ENCODE measurements around the gene TWIST2. TPM values are rescaled to one million over a fixed set of nuclear protein-coding genes. Genes with fewer than 3 reads are reported as not detected.

TWIST2 gene
- total and polyA plus RNA-seq, 2 donors from 2014 or later: 0.56 to 1.4 TPM

GRCh38 chr2:238921681-238922319, 73.9 kb downstream of the TWIST2 start:
- Histone ChIP-seq H3K9me3 (ENCODE audit: control insufficient read depth in 2 of 3, insufficient read depth in 1 of 3, low read length in 3 of 3) (no peaks in the 10 kb centered on the region), H3K27me3 (ENCODE audit: control insufficient read depth, insufficient read depth, low read length) (no peaks in the 10 kb centered on the region), H3K9ac (ENCODE audit: low read length in 3 of 3) (no peak overlapping the region), H3K4me3 (ENCODE audit: low read length in 3 of 3) (no peak overlapping the region), H3K27ac (ENCODE audit: low read depth in 2 of 2, low read length in 2 of 2) (no peak overlapping the region), H3K4me1 (ENCODE audit: control insufficient read depth in 2 of 3, insufficient read depth in 2 of 3, low read depth in 1 of 3, low read length in 3 of 3) (no peaks in the 10 kb centered on the region), H3K36me3 (ENCODE audit: control insufficient read depth in 2 of 3, insufficient read depth in 3 of 3, low read length in 3 of 3) (no peaks in the 10 kb centered on the region)
- FAIRE-seq (no peak), DNase-seq (peak in 1 of 5 donors; percentile 25)
- TF ChIP-seq, protein P1, sequence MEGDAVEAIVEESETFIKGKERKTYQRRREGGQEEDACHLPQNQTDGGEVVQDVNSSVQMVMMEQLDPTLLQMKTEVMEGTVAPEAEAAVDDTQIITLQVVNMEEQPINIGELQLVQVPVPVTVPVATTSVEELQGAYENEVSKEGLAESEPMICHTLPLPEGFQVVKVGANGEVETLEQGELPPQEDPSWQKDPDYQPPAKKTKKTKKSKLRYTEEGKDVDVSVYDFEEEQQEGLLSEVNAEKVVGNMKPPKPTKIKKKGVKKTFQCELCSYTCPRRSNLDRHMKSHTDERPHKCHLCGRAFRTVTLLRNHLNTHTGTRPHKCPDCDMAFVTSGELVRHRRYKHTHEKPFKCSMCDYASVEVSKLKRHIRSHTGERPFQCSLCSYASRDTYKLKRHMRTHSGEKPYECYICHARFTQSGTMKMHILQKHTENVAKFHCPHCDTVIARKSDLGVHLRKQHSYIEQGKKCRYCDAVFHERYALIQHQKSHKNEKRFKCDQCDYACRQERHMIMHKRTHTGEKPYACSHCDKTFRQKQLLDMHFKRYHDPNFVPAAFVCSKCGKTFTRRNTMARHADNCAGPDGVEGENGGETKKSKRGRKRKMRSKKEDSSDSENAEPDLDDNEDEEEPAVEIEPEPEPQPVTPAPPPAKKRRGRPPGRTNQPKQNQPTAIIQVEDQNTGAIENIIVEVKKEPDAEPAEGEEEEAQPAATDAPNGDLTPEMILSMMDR (IDR thresholded peaks at IDR 0.05; ENCODE audit: borderline replicate concordance, extremely low read depth, insufficient read depth): no peak
- intact Hi-C loops (cut with DNase I): no loop called here

DNA sequence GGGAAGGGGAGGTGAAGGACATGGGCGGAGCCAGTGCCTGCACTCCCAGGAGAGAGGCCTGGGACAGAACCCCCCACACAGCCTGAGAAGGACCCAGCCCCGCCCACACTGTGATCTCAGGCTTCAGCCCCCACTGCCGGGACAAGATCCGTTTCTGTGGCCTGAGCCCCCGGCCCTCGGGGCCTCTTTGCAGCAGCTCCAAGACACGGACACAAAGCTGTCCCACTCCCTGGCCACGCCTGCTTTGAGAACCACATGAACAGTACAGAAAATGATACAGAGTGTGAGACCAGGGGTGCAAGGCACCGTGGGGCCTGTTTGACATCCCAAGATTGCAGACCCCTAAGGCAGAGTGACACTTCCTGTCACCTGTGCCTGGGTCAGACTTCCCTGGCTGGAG, 74.5 kb downstream of the TWIST2 start:
- DNase-seq: peak in 1 of 5 donors; percentile 43
- TF ChIP-seq, protein P1 (IDR thresholded peaks at IDR 0.05; ENCODE audit: borderline replicate concordance, extremely low read depth, insufficient read depth): no peak
- H3K4me3 ChIP-seq (ENCODE audit: low read length in 3 of 3): no peak overlapping the region
- no peaks in the 10 kb centered on the region for H3K9me3 ChIP-seq (ENCODE audit: control insufficient read depth in 2 of 3, insufficient read depth in 1 of 3, low read length in 3 of 3)
- no peaks in the 10 kb centered on the region for H3K4me1 ChIP-seq (ENCODE audit: control insufficient read depth in 2 of 3, insufficient read depth in 2 of 3, low read depth in 1 of 3, low read length in 3 of 3)
- no peak overlapping the region for H3K27ac ChIP-seq (ENCODE audit: low read depth in 2 of 2, low read length in 2 of 2)
- FAIRE-seq: no peak
- intact Hi-C loops (cut with DNase I): no loop called here
- no peaks in the 10 kb centered on the region for H3K27me3 ChIP-seq (ENCODE audit: control insufficient read depth, insufficient read depth, low read length)
- no peaks in the 10 kb centered on the region for H3K36me3 ChIP-seq (ENCODE audit: control insufficient read depth in 2 of 3, insufficient read depth in 3 of 3, low read length in 3 of 3)
- no peak overlapping the region for H3K9ac ChIP-seq (ENCODE audit: low read length in 3 of 3)

DNA sequence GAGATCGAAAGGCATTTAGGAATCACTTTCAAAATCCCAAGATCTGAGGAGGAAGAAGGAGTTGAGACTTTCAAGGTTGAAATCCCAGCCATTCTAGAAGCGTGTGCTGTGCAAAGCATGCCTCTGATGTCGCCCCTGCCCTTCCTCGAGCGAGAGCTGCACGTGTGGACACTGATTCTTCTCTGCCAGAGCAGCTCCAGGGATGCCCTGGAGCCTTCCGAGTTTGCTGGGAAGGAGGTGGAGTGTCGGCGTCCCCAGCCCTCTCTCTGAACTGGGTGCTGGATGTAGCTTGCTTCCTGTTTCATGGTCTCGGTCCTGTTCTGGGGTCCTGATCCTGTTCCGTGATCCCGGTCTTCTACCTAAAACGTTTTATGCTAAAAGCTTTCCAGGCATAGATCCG, 76.1 kb downstream of the TWIST2 start:
- H3K4me1 ChIP-seq (ENCODE audit: control insufficient read depth in 2 of 3, insufficient read depth in 2 of 3, low read depth in 1 of 3, low read length in 3 of 3): no peaks in the 10 kb centered on the region
- TF ChIP-seq, protein P1 (IDR thresholded peaks at IDR 0.05; ENCODE audit: borderline replicate concordance, extremely low read depth, insufficient read depth): no peak
- no peaks in the 10 kb centered on the region for H3K27me3 ChIP-seq (ENCODE audit: control insufficient read depth, insufficient read depth, low read length)
- H3K9ac ChIP-seq (ENCODE audit: low read length in 3 of 3): no peak overlapping the region
- intact Hi-C loops (cut with DNase I): no loop called here
- H3K9me3 ChIP-seq (ENCODE audit: control insufficient read depth in 2 of 3, insufficient read depth in 1 of 3, low read length in 3 of 3): no peaks in the 10 kb centered on the region
- H3K27ac ChIP-seq (ENCODE audit: low read depth in 2 of 2, low read length in 2 of 2): no peak overlapping the region
- no peaks in the 10 kb centered on the region for H3K36me3 ChIP-seq (ENCODE audit: control insufficient read depth in 2 of 3, insufficient read depth in 3 of 3, low read length in 3 of 3)
- FAIRE-seq (no peak), DNase-seq (peak in 2 of 5 donors; percentile 15 to 37)
- H3K4me3 ChIP-seq (ENCODE audit: low read length in 3 of 3): no peak overlapping the region

DNA sequence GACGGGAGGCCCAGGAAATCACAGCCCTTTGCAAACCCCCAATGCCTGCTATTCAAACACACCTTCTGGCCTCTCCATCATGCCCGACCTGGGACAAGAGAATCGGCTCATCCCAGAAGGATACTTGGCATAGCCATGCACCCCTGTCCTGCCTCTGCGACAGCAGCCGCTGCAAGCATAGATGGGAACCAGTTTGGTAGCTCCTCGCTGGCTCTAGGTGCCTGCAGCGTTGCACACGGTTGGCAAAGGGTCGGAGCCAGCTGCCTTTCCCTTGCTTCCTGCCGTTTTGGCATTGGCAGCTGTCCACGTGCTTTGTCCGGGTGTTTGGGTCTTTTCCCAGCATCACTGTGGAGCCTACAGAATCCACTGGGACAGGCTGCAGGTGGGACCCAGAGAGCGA, 76.9 kb downstream of the TWIST2 start:
- no peaks in the 10 kb centered on the region for H3K36me3 ChIP-seq (ENCODE audit: control insufficient read depth in 2 of 3, insufficient read depth in 3 of 3, low read length in 3 of 3)
- intact Hi-C loops (cut with DNase I): no loop called here
- no peak overlapping the region for H3K9ac ChIP-seq (ENCODE audit: low read length in 3 of 3)
- H3K4me3 ChIP-seq (ENCODE audit: low read length in 3 of 3): no peak overlapping the region
- H3K27me3 ChIP-seq (ENCODE audit: control insufficient read depth, insufficient read depth, low read length): no peaks in the 10 kb centered on the region
- FAIRE-seq (no peak), DNase-seq (peak in 2 of 5 donors; percentile 31 to 37)
- H3K9me3 ChIP-seq (ENCODE audit: control insufficient read depth in 2 of 3, insufficient read depth in 1 of 3, low read length in 3 of 3): no peaks in the 10 kb centered on the region
- no peaks in the 10 kb centered on the region for H3K4me1 ChIP-seq (ENCODE audit: control insufficient read depth in 2 of 3, insufficient read depth in 2 of 3, low read depth in 1 of 3, low read length in 3 of 3)
- TF ChIP-seq, protein P1 (IDR thresholded peaks at IDR 0.05; ENCODE audit: borderline replicate concordance, extremely low read depth, insufficient read depth): no peak
- no peak overlapping the region for H3K27ac ChIP-seq (ENCODE audit: low read depth in 2 of 2, low read length in 2 of 2)
